ENCODE measurements around the gene KCNH2.

DNA sequence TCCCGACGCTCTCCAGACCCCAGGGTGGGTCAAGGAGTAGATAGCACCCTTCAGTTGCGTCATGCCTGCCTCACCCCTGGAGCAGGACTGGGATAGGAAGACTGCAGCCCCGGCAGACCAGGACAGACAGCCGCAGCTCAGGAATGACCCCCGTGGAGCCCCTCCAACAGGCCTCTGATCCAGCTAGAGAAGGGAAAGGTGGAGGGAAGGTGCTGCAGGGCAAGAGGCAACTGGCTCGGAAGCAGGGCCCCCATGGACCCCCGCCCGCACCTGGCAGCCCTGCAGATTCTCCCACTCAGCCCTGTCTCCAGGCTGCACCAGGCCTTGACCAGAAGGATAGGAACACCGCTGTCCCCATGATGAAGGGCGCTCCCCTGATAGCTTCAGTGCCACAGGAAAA, 7.7 kb downstream of the KCNH2 start:
- TF ChIP-seq POLR2A (IDR thresholded peaks at IDR 0.05; ENCODE audit: low read depth, low read length): no peak
- TF ChIP-seq TAF1 (IDR thresholded peaks at IDR 0.05; ENCODE audit: low read depth, low read length): no peak
- no peak for TF ChIP-seq SPI1 (IDR thresholded peaks at IDR 0.05; ENCODE audit: low read depth, low read length)
- no peak for TF ChIP-seq POLR2AphosphoS5 (IDR thresholded peaks at IDR 0.05; ENCODE audit: low read depth, low read length)
